Fibroblast of lung (primary cell): ENCODE results near the gene TWF1. TPM values are rescaled to one million over a fixed set of nuclear protein-coding genes. Genes with fewer than 3 reads are reported as not detected.

Experiments used
- DNase-seq, 2 donors: peaks; one replicate each; pipeline versions ENCODE4 v3.0.0 to v3.0.0-alpha.2; 2010; ENCODE audit warnings: low read depth in 2 of 2
- H2AFZ ChIP-seq: 2 replicates; pipeline ENCODE4 v1.5.1; 2012; ENCODE audit warnings: low read length, control low read depth, inconsistent platforms
- H3K27ac ChIP-seq: 2 replicates; pipeline ENCODE4 v1.5.1; 2011; ENCODE audit warnings: low read length, control low read depth; ENCODE audit not compliant: insufficient read depth
- H3K27me3 ChIP-seq: 2 replicates; pipeline ENCODE4 v1.5.1; 2011; ENCODE audit warnings: mild to moderate bottlenecking, low read length; ENCODE audit not compliant: control insufficient read depth, insufficient read depth
- H3K36me3 ChIP-seq: 2 replicates; pipeline ENCODE4 v1.5.1; 2011; ENCODE audit warnings: low read length; ENCODE audit not compliant: control insufficient read depth, insufficient read depth
- H3K4me1 ChIP-seq: 2 replicates; pipeline ENCODE4 v1.5.1; 2011; ENCODE audit warnings: low read length; ENCODE audit not compliant: control insufficient read depth, insufficient read depth; ENCODE audit errors: extremely low read depth
- H3K4me2 ChIP-seq: 2 replicates; pipeline ENCODE4 v1.5.1; 2011; ENCODE audit warnings: low read length, control low read depth; ENCODE audit not compliant: insufficient read depth; ENCODE audit errors: extremely low read depth
- H3K4me3 ChIP-seq, 4 experiments: fragments of 200-600 bp in 1 of 4; sonication (generic) in 1 of 4; replicated peaks in 1 of 4; 2 replicates each; pipeline ENCODE4 v1.5.1; 2011 to 2016; ENCODE audit warnings: low read length in 4 of 4, low read depth in 3 of 4, mild to moderate bottlenecking in 3 of 4, control low read depth in 2 of 4, inconsistent platforms in 1 of 4, mixed read lengths in 1 of 4; ENCODE audit not compliant: insufficient read depth in 1 of 4; ENCODE audit errors: control extremely low read depth in 1 of 4
- H3K79me2 ChIP-seq: 2 replicates; pipeline ENCODE4 v1.5.1; 2012; ENCODE audit warnings: mild to moderate bottlenecking, low read length, inconsistent platforms; ENCODE audit not compliant: control insufficient read depth, insufficient read depth
- H3K9ac ChIP-seq: 2 replicates; pipeline ENCODE4 v1.5.1; 2011; ENCODE audit warnings: mild to moderate bottlenecking, low read length, control low read depth; ENCODE audit not compliant: insufficient read depth
- H3K9me3 ChIP-seq: 2 replicates; pipeline ENCODE4 v1.5.1; 2012; ENCODE audit warnings: low read depth, low read length; ENCODE audit not compliant: control insufficient read depth, insufficient read depth
- H4K20me1 ChIP-seq: 2 replicates; pipeline ENCODE4 v1.5.1; 2011; ENCODE audit warnings: low read length; ENCODE audit not compliant: control insufficient read depth, insufficient read depth; ENCODE audit errors: extremely low read depth
- CTCF ChIP-seq, 2 donors: IDR thresholded peaks in 1 of 2; conservative IDR thresholded peaks in 1 of 2; 1 replicate in 1 of 2; 2 replicates in 1 of 2; pipeline ENCODE4 v1.5.1; 2011 to 2012; ENCODE audit warnings: low read length in 2 of 2, control low read depth in 1 of 2, inconsistent platforms in 1 of 2, low read depth in 1 of 2, mild to moderate bottlenecking in 1 of 2
- EZH2 ChIP-seq: IDR thresholded peaks from 2 replicates; pipeline ENCODE4 v1.5.1; 2012; ENCODE audit warnings: low read length, control low read depth, mild to moderate bottlenecking; ENCODE audit errors: missing control alignments
- polyA plus RNA-seq, 2 donors: library from polyadenylated mRNA; depleted of rRNA in 1 of 2; stranded (reverse) in 1 of 2; unstranded in 1 of 2; fragments of >200 nt; gene quantifications; 2 replicates each; pipeline ENCODE4 v1.2.1, GENCODE V29; 2011 to 2012; ENCODE audit warnings: missing spikeins in 1 of 2
- total RNA-seq: library from RNA; depleted of rRNA; stranded (reverse); fragments of >200 nt; gene quantifications from 2 replicates; pipeline ENCODE4 v1.2.1, GENCODE V29; 2014

TWF1 gene
- total and polyA plus RNA-seq, 2 donors (not counting 1 experiment from before 2014, with no cell fraction given) = 117 to 140 TPM

GRCh38 chr12:43841253-43841652 lies 35.1 kb upstream of the TWF1 start:
- no peaks in the 10 kb centered on the region for H3K36me3 ChIP-seq
- no peaks in the 10 kb centered on the region for H3K27me3 ChIP-seq
- no peaks in the 10 kb centered on the region for H3K79me2 ChIP-seq
- H3K4me3 ChIP-seq = no peak overlapping the region
- H3K9me3 ChIP-seq = no peaks in the 10 kb centered on the region
- no peak overlapping the region for H3K9ac ChIP-seq
- H3K4me2 ChIP-seq = no peak overlapping the region
- no peaks in the 10 kb centered on the region for H3K4me1 ChIP-seq
- no peak overlapping the region for H2AFZ ChIP-seq
- TF ChIP-seq CTCF (conservative IDR thresholded peaks at IDR 0.05 in 1 of 2, IDR thresholded peaks at IDR 0.05 in 1 of 2; ENCODE audit: low read depth in 1 of 2, low read length in 2 of 2) = no peak
- no peak for TF ChIP-seq EZH2
- no peak overlapping the region for H3K27ac ChIP-seq
- peak in 1 of 2 donors; percentile 15 for DNase-seq
- H4K20me1 ChIP-seq = no peaks in the 10 kb centered on the region

GRCh38 chr12:43840338-43840737 lies 34.2 kb upstream of the TWF1 start:
- TF ChIP-seq EZH2 (no peak), CTCF (conservative IDR thresholded peaks at IDR 0.05 in 1 of 2, IDR thresholded peaks at IDR 0.05 in 1 of 2; ENCODE audit: low read depth in 1 of 2, low read length in 2 of 2) (no peak)
- no peak overlapping the region for H3K27ac ChIP-seq
- no peaks in the 10 kb centered on the region for H3K36me3 ChIP-seq
- H3K9ac ChIP-seq = no peak overlapping the region
- no peak overlapping the region for H3K4me3 ChIP-seq
- H4K20me1 ChIP-seq = no peaks in the 10 kb centered on the region
- no peaks in the 10 kb centered on the region for H3K9me3 ChIP-seq
- no peak overlapping the region for H2AFZ ChIP-seq
- no peaks in the 10 kb centered on the region for H3K79me2 ChIP-seq
- no peaks in the 10 kb centered on the region for H3K27me3 ChIP-seq
- H3K4me1 ChIP-seq = no peaks in the 10 kb centered on the region
- H3K4me2 ChIP-seq = no peak overlapping the region
- DNase-seq = no peak

- Histone ChIP-seq H4K20me1 (no peaks in the 10 kb centered on the region), H3K9ac (peak overlapping the region; percentile 80), H3K4me3 (peak overlapping the region; percentile 69 to 81 (median 74)), H3K36me3 (no peaks in the 10 kb centered on the region), H3K9me3 (no peaks in the 10 kb centered on the region), H3K4me1 (no peaks in the 10 kb centered on the region), H3K4me2 (peak overlapping the region; percentile 73), H3K27ac (peak overlapping the region; percentile 81), H2AFZ (peak overlapping the region; percentile 92), H3K27me3 (no peaks in the 10 kb centered on the region), H3K79me2 (no peaks in the 10 kb centered on the region)
- TF ChIP-seq CTCF (conservative IDR thresholded peaks at IDR 0.05 in 1 of 2, IDR thresholded peaks at IDR 0.05 in 1 of 2; ENCODE audit: low read depth in 1 of 2, low read length in 2 of 2) (no peak), EZH2 (no peak)
- DNase-seq = peak; percentile 51 to 57
Measured at GRCh38 chr12:43836475-43836989, 30.4 kb upstream of the TWF1 start.
